HG03097 (cell line): ENCODE data around the gene DKK3.

ENCODE experiments used
- ATAC-seq: cut with Tn5 transposase; IDR thresholded peaks from one replicate; pipeline ENCODE4 v1.9.1; 2021; ENCODE audit not compliant: unreplicated experiment, low FRiP score

The DKK3 gene

DNA sequence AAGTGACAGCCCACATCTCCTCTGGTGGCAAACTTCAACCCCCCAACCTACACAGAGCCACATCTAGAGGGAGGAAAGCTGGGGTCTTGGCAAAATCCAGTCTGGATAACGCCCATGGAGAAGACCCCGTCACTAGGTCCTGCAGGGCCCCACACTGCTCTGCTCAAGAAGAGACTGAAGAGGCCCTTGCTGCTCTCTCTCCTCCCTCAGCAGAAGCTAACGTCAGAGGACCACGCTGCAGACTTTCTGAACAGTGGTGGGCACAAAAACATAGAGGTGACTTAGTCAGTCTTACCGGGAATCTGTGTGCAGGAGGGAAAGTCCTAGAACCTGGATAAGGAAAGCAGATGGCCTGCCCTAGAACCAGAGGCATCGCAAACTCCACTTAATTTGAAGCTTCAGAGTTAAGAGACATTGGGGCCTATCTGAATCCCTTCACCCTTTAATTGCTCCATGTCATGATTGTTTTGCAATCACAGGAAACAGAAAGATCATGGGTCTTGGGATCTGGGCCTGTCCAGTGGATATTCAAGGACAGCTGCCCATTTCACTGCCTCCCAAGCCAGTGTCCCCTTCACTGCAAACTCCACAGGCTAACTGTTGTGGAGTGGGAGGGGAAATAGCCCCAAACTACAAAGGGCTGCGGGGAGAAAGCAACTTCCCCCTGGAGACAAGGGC, 1.7 kb downstream of the DKK3 start:
- no peak for ATAC-seq

DNA sequence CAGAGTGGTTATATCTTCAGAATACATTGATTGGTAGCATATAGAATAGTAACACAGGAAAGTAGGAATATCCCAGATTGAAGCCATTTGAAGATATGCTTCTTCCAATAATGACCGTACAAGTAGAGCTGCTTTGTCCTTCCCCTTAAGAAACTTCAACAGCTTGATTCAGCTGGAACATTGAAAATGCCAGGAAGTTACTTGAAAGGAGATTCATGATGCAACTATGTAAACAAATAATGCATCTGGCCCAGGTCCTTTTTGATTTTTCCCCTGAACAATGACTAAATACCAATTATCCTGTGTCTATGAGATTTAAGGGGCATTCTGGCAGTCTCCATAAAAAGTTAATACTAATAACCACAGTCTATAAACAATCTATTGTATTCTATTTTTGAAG, 3.0 kb downstream of the DKK3 start:
- ATAC-seq, result no peak

DNA sequence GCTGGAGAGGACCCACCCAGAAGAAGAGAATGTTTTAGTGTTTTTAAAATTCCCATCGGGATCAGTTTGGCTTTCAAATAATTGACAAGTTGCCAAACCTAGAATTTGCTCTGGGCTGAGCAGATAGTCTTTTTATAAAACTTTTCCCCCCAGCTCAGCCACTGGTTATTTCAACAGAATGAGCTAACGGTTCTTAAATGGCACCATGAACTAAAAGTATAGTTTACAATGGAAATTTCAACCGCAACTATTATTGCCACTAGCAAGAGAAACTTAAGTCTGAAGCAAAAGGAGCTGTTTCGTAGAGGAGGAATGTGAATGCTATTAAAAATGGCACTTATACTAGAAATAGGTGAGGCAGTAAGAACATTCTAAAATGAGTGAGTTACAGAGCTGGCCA, 3.4 kb downstream of the DKK3 start:
- ATAC-seq, result no peak

DNA sequence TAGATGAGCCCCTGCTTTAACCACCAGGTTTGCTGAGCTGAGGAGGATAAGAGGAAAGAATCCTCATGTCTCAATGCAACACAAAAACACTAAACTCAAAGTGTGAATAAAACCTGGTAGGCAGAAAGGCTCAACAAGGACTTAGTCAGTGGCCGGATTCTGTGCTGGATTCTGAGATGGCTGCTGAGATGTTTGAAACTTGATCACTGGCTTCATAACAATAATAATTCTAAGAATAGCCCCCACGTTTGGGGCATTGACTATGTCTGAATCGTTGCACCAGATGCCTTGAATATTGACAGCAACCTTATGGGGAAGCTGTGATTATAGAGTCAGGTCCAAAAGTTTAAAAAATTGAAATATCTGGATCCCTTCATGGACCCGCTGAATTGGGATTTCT, 4.6 kb downstream of the DKK3 start:
- ATAC-seq, result no peak

DNA sequence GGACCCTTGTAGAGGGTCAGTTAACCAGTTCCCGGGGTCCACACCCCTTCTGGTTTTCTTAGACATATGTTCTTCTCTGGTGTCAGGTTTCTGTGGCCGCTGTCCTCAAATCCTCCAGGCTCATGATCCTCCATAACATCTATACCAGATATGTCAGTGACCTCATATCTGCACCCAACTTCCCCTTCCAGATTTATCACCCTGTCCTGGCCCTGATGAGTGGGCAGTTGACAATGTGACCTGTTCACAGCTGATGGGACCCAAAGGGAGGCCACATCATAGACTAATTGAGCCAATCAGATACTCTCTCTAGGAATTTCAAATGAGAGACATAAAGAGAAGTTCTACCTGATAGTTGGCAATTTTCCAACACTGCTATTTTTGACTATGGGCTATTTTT, 5.1 kb downstream of the DKK3 start:
- ATAC-seq, result no peak

DNA sequence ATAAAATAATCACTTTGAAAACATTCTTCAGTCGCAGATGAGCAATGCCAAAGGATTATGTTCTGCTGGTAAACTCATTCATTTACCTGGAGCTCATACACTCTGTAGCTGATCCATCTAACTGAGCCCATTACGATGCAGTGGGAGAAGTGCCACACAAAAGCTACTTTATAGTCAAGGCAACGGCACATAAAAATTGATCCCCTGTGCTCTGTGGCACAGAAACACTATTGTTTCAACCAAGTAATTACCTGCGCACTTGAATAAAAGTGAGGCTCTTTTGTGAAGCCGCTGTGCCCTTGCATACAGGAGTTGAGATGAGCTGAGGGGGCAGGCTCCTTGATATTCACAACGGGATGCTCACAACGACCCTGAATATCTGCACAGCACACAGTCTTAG, 7.2 kb downstream of the DKK3 start:
- no peak for ATAC-seq

DNA sequence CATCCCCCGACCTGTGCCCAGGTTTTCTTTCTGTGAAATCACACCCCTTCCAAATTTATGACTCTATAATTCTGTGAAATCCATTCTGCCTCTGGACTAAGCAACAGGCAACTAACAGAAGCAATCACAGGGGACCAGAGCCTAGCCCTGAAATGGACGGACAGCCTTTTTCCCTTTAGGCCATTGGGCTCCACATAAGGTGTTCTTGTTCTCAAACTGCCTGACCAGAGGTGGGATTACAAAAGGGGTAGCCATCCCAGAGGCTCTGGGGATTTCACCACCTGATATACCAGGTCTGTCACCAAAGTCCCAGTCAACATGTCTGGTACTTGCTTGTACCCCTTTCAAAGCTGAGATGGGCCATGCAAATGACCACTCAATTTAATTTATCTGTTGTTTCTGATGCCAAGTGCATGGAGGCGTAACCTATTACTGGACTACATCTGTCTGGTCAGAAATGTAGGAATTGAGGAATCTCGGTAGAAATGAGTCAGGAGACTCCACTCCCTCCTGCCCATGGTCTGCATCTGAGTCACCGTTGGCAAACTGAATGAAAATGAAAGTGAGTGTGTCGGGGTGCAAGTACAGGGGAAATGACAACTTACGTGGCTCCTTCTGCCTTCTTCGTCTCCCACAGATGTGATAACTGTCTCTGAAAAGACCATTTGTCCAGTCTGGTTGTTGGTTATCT, 10.2 kb downstream of the DKK3 start:
- no peak for ATAC-seq

DNA sequence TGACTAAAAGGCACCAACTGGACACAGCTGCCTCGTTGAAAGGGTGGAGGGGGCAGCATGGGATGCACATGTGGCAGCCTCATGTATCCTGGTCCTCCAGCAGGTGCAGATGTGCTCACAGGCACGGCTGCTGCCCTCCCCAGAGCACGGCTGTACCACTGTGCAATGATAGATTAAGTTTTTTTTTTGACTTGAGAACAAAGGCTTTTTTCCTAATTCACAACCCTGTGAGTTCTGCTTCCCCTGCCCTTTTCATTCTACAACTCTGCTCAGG, 11.4 kb downstream of the DKK3 start:
- ATAC-seq, result no peak

DNA sequence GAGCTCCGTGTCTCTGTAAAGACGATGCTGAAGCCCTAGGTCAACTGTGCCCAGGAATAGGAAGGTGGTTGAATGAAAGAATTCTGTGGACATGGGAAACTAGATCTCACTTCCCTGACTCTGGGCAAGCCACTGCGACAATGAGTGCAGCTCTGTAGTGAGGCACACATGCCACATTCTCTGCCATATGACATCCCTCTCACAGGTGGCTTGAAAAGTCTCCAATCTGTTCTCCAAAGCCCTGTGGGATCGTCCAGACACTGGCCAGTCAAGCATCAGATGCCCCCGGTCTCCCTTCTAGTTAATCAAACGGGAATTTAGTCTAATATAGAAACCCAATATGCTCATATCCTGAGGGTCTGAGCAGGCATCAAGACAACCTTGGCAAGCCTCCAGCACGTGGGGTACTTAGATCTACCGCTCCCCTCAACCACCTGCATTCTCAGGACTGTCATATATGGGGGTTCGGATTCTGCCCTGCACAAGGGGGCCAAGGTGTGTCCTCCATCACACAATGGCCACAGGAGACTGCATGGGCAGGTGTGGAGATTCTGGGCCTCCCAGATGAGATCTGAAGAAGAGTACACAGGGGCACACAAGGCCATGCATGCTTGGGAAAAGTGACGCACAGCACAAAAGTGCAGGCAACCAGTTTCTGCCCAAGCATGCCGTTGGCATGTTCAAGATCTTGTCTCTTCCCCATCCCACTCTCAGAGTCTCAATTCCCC, 11.9 kb downstream of the DKK3 start:
- ATAC-seq, result no peak

DNA sequence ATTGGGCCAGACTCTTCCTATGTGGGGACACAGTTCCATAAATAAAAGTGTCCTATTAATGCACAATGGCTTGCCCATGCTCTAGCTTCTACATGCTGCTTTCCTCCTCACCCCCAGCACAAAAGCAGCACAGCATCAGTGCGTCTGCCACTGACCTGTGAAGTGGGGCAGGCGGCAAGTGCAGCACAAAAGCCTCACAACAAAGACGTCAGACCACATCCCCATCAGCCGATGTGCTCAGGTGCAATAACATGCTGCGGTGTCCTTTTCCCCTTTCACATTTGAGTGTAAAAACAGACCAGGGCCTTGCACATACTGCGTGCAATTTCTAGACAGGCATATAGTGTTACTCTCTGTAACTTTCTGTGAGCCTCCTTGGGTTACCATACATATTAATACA, 12.8 kb downstream of the DKK3 start:
- ATAC-seq, result no peak

DNA sequence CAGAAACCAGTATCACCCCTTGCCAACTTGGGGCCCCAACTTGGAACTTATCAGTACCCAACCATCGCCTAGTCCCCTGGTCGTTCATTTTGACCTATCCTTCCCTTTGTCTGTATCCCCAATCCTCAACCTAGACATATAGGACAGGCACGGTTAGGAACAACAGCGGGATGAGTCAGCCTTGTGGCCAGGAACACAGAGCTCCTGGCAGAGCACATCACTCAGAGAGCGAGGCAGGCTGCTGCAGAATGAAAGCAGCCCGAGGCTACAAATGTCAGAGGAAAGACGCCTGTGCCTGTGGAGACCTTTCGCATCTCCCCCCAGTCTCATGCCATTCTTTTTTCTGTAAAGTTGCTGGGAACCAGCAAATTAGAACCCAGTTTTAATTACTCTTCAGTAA, 14.6 kb downstream of the DKK3 start:
- ATAC-seq, result no peak

DNA sequence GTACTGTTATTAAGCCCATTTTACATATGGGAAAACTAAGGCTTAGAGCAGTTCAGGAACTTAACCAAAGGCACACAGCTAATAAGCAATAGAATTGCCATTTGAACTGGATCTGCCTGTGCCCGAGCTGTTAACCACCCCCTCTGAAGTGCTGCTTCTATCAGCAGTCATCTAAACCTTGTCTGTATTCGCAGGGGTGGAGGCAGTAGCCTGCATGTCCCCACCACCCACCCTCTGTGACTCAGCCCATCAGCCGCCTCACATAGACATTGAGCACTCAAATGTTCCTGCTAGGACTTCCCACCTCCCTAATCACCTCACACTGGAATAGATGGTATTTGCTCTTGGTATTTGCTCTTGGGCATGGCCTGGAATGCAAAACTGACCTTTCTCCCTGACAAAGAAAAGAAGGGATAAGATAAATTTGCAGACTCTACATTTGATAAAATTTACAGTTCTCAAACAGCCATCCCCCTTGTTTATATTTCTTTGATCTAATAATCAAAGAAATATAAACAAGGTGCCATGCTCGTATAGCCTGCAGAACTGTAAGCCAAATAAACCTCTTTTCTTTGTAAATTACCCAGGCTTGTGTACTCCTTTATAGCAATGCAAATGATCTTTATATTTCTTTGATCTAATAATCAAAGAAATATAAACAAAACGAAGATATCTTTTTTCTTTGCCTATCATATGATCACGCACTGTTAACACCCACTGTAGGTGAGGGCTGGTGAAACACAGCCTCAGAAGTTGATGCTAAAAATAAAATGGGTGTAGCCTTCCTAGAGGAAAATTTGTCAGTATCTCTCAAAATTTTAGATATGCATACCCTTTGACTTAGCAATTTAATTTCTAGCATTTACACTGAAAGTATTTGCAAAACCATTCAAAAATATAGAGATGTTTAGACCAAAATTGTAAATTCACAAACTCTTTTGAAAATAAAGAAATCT, 15.9 kb downstream of the DKK3 start:
- ATAC-seq, result no peak

DNA sequence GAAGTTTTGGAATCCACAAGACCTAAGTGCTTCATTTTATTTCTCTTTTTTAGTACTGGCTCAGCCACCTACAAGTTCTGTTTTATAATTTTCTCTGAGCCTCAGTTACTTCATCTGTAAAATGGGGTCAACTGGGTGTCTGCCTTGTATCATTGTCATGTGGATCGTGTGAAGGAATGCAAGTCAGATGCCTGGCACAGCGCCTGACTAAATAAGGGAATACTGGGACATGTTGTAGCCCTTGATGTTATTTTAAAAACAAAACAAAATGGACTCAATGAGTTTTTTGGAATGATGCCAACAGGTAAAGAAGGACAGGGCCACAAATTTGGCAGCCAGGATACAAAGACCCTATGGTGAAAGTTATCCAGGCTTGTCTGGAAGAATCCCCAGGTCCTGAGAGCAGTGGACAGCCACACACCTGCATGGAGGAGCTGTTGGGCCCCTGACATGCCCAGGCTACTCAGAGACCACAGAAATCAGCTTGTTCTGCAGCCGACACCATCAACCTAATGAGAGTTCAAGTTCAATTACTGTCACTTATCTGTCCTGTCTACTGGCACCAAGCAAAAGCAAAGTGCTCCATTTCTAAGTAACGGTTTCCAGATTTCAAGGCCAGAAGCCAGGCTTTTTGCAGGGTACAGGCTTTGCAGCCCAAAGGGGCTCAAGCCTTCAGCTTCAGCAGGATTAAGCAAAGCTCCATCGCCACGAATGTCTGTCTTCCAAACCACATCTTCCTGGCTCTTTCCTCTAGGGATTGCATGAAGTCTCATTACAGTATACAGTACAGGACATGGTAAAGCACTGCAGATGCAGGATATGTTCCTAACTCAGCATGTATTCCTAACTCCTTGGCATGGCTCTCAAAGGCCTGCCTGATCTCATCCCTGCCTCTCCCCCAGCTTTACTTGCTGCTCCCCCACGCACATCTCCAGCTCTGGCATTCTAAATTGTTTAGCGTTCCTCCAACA, 18.4 kb downstream of the DKK3 start:
- no peak for ATAC-seq

DNA sequence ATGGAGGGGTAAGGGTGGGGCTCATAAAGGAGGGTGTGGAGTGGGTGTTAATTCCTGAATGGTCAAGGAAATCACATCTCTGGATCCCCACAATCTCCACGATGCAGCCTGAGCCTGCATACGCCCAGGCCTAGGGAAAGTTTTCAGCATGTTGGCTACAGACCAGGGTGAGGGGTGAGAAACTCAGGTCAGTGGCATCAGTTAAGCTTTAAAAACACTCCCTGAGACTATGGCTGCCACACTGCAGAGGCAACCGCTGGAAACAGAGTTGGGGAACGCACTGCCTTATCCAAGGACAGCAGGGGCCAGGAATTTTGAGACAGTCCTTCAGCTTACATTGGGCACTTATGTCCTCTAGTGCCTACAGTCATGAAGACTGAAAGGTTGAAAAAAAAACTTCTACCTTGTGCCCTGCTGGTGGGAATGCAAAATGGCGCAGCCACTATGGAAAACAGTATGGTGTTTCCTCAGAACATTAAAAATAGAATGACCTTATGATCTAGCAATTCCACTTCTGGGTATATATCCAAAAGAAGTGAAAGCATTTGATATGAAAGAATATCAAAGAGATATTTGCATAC, 19.7 kb downstream of the DKK3 start:
- no peak for ATAC-seq

DNA sequence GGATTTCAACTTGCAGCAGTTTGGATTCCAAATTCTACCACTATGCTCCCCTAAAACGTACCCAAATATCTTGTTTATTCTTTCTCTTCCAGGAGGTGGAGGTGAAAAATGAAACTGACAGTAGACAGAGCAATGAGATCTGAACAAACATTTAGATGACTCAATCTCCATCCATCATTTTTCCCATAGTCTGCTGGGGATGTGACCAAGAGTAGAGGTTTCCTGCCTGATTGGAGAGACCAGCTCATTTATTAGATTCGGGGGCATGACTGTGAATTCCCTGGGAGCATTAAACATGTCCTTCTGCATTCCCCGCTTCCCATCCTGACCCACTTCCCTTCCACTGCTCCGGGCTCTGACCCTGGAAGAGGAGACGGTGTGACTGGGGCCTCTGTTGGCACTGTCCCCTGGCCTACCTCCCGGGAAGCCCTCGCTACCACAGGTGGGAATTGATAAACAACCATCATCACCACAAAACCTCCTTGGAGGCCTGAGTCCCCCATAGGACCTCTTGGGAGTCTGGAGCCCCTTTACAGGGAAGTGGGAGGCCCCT, 20.3 kb downstream of the DKK3 start:
- no peak for ATAC-seq

DNA sequence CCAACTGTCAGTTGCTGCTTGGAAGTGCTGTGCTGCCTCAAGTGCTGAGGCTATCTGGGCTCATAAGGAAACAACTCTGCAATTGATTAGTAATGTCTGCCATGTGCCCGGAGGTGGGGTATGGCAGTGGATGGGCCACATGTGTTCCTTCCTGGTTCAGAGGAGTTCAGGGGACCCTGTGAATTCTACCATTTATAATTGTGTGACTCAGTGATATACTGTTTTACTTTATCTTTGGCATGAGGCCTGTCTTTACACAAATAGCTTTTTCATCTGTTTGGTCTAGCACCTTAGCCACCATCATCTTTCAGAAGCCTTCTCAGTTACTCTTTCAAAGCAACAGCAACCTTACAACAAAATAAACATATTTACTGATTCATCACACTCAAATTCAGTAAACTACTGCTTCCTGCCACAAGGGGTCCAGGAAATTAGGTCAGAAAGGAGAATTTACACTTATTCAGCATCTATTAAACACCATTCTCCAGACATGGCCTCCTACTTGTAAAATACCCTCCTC, 20.9 kb downstream of the DKK3 start:
- ATAC-seq, result no peak

DNA sequence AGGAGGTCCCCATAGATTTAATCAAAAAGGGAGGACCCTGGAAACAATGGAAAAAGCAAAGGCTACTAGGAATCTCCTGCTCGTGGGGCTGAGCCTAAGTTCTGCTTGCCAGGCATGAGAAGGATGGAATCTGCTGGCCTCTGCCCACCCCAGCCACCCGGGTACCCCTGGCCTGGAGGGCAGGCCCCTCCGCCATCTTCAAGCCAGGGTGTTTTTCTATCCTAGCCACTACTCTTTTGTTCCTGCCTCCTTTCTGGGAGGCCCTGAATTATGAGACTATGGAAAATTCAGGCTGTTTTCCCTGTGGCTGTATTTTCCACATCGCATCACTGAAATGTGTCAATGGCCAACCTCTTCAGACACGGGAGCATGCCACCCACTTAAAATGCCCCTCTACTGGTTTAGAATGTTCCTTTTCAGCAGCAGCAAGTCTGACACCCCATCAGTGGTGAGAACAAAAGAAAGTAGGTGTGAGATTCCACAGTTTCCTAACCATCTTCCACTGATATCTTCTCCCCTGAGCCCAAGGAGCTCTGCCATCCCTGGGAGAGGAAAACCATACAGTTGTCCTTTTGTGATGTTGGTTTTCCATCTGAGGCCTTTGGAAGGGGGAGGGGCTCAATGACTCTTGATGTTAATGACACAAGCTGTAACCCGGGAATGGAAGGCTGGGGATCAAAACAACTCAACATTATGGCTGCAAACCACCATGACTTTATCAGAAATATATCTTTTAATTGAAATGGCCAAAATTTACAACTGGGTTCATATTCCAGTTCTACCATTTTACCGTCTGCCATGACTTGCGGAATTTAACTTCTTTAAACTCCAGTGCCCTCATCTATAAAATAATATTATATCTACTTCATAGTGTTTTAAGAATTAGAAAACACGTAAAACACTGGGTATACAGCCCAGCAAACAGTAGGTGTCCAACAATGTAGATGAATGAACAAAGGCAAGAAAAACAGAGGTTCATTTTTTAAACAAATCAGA, 22.2 kb downstream of the DKK3 start:
- ATAC-seq, result no peak
